H9 (cell line): ENCODE data around the gene SPEN. TPM values are rescaled to one million over a fixed set of nuclear protein-coding genes. Genes with fewer than 3 reads are reported as not detected.

Source experiments
- DNase-seq: peaks from one replicate; pipeline ENCODE4 v3.0.0-alpha.2; 2017
- H2AFZ ChIP-seq: one replicate; pipeline ENCODE4 v1.6.1; 2013; ENCODE audit warnings: mild to moderate bottlenecking, low read length, control low read depth, moderate library complexity
- H2AK5ac ChIP-seq: 2 replicates; pipeline ENCODE4 v1.6.1; 2013; ENCODE audit warnings: low read length, control low read depth, mixed read lengths; ENCODE audit not compliant: insufficient read length
- H2BK120ac ChIP-seq: one replicate; pipeline ENCODE4 v1.6.1; 2013; ENCODE audit warnings: low read depth, mild to moderate bottlenecking, low read length, control low read depth, inconsistent platforms; ENCODE audit not compliant: poor library complexity, severe bottlenecking
- H2BK12ac ChIP-seq: 2 replicates; pipeline ENCODE4 v1.6.1; 2013; ENCODE audit warnings: low read length, control low read depth, mixed read lengths, low read depth; ENCODE audit not compliant: insufficient read length
- H2BK15ac ChIP-seq: 2 replicates; pipeline ENCODE4 v1.6.1; 2013; ENCODE audit warnings: low read depth, low read length, control low read depth
- H2BK20ac ChIP-seq: one replicate; pipeline ENCODE4 v1.6.1; 2013; ENCODE audit warnings: low read depth, mild to moderate bottlenecking, low read length, control low read depth, inconsistent platforms; ENCODE audit not compliant: poor library complexity, severe bottlenecking
- H2BK5ac ChIP-seq: 2 replicates; pipeline ENCODE4 v1.6.1; 2013; ENCODE audit warnings: low read length, control low read depth, mixed read lengths; ENCODE audit not compliant: insufficient read length
- H3K14ac ChIP-seq: 2 replicates; pipeline ENCODE4 v1.6.1; 2013; ENCODE audit warnings: low read length, control low read depth; ENCODE audit not compliant: insufficient read depth
- H3K18ac ChIP-seq: 2 replicates; pipeline ENCODE4 v1.6.1; 2013; ENCODE audit warnings: low read depth, mild to moderate bottlenecking, mixed read lengths, low read length, control low read depth; ENCODE audit not compliant: insufficient read length
- H3K23ac ChIP-seq: 2 replicates; pipeline ENCODE4 v1.6.1; 2013; ENCODE audit warnings: low read length, control low read depth, mixed read lengths, low read depth; ENCODE audit not compliant: insufficient read length
- H3K23me2 ChIP-seq: 2 replicates; pipeline ENCODE4 v1.6.1; 2013; ENCODE audit warnings: low read depth, mild to moderate bottlenecking, mixed read lengths, low read length, control low read depth; ENCODE audit not compliant: insufficient read length, poor library complexity, severe bottlenecking
- H3K27ac ChIP-seq: 2 replicates; pipeline ENCODE4 v1.5.1; 2013; ENCODE audit warnings: low read length, control low read depth, mixed read lengths, low read depth; ENCODE audit not compliant: insufficient read length
- H3K27me3 ChIP-seq: 2 replicates; pipeline ENCODE4 v1.6.1; 2013; ENCODE audit warnings: low read length, control low read depth, inconsistent platforms; ENCODE audit not compliant: insufficient read depth
- H3K4ac ChIP-seq: 2 replicates; pipeline ENCODE4 v1.6.1; 2013; ENCODE audit warnings: low read depth, mild to moderate bottlenecking, control low read depth, inconsistent platforms, low read length, moderate library complexity
- H3K4me1 ChIP-seq: 2 replicates; pipeline ENCODE4 v1.6.1; 2013; ENCODE audit warnings: low read length, control low read depth, inconsistent platforms; ENCODE audit not compliant: insufficient read depth
- H3K4me2 ChIP-seq: 2 replicates; pipeline ENCODE4 v1.6.1; 2013; ENCODE audit warnings: low read length, control low read depth, mixed read lengths; ENCODE audit not compliant: insufficient read length, insufficient read depth
- H3K56ac ChIP-seq: 2 replicates; pipeline ENCODE4 v1.6.1; 2013; ENCODE audit warnings: low read depth, mild to moderate bottlenecking, mixed read lengths, low read length, control low read depth; ENCODE audit not compliant: insufficient read length
- H3K79me1 ChIP-seq: 2 replicates; pipeline ENCODE4 v1.6.1; 2013; ENCODE audit warnings: low read depth, mild to moderate bottlenecking, moderate library complexity, low read length, control low read depth, inconsistent platforms; ENCODE audit not compliant: insufficient read depth, poor library complexity, severe bottlenecking
- H3K79me2 ChIP-seq: 2 replicates; pipeline ENCODE4 v1.6.1; 2013; ENCODE audit warnings: low read length, control low read depth, inconsistent platforms; ENCODE audit not compliant: insufficient read depth
- H3K9ac ChIP-seq: 2 replicates; pipeline ENCODE4 v1.6.1; 2013; ENCODE audit warnings: low read length, control low read depth, mixed read lengths; ENCODE audit not compliant: insufficient read length; ENCODE audit errors: extremely low read depth
- H3K9me3 ChIP-seq: one replicate; pipeline ENCODE4 v1.6.1; 2013; ENCODE audit warnings: low read depth, low read length, inconsistent platforms; ENCODE audit not compliant: control insufficient read depth
- H3T11ph ChIP-seq: one replicate; pipeline ENCODE4 v1.6.1; 2013; ENCODE audit warnings: mild to moderate bottlenecking, low read length, control low read depth, inconsistent platforms
- H4K20me1 ChIP-seq: one replicate; pipeline ENCODE4 v1.6.1; 2013; ENCODE audit not compliant: control insufficient read depth, insufficient read length, insufficient read depth
- H4K5ac ChIP-seq: 2 replicates; pipeline ENCODE4 v1.6.1; 2013; ENCODE audit warnings: low read depth, mild to moderate bottlenecking, mixed read lengths, low read length, control low read depth; ENCODE audit not compliant: insufficient read length
- H4K8ac ChIP-seq: replicated peaks from 2 replicates; pipeline ENCODE4 v1.6.1; 2013; ENCODE audit warnings: low read length, control low read depth, mixed read lengths, low read depth; ENCODE audit not compliant: insufficient read length
- H4K91ac ChIP-seq: 2 replicates; pipeline ENCODE4 v1.6.1; 2013; ENCODE audit warnings: low read depth, mild to moderate bottlenecking, moderate library complexity, mixed read lengths, low read length, control low read depth; ENCODE audit not compliant: insufficient read length
- H3K27ac Mint-ChIP-seq, 3 experiments: 2 replicates in 2 of 3; 3 replicates in 1 of 3; pipeline ENCODE4 v1.8.0; 2020 to 2021; ENCODE audit warnings: mixed read lengths in 3 of 3, mild to moderate bottlenecking in 1 of 3, moderate library complexity in 1 of 3
- H3K27me3 Mint-ChIP-seq: 2 replicates; pipeline ENCODE4 v1.8.0; 2021; ENCODE audit warnings: low read depth, mild to moderate bottlenecking, moderate library complexity, mixed read lengths
- H3K36me3 Mint-ChIP-seq, 3 experiments: 2 replicates in 2 of 3; 3 replicates in 1 of 3; pipeline ENCODE4 v1.8.0; 2020 to 2021; ENCODE audit warnings: low read depth in 3 of 3, mixed read lengths in 3 of 3; ENCODE audit not compliant: insufficient read depth in 1 of 3
- H3K4me1 Mint-ChIP-seq, 2 experiments: 2 replicates each; pipeline ENCODE4 v1.8.0; 2020; ENCODE audit warnings: mixed read lengths in 2 of 2
- H3K4me3 Mint-ChIP-seq, 2 experiments: 2 replicates in 1 of 2; 3 replicates in 1 of 2; pipeline ENCODE4 v1.8.0; 2020 to 2021; ENCODE audit warnings: mild to moderate bottlenecking in 2 of 2, mixed read lengths in 2 of 2, moderate library complexity in 1 of 2
- H3K9me3 Mint-ChIP-seq, 2 experiments: 2 replicates in 1 of 2; 3 replicates in 1 of 2; pipeline ENCODE4 v1.8.0; 2020; ENCODE audit warnings: mild to moderate bottlenecking in 2 of 2, mixed read lengths in 2 of 2, moderate library complexity in 1 of 2
- WGBS: extraction: QIAGEN DNeasy Blood & Tissue Kit; methylation state at CpG from one replicate; pipeline ENCODE4 v1.1.7; 2013; ENCODE audit warnings: missing lambda C conversion rate, low lambda C conversion rate, mixed read lengths; ENCODE audit not compliant: insufficient read length; ENCODE audit errors: extremely low coverage; 5-methylcytosine and 5-hydroxymethylcytosine counted together
- total RNA-seq: library from RNA; stranded (reverse); gene quantifications from 2 replicates; pipeline ENCODE4 v1.2.1, GENCODE V29; 2021
- TF ChIP-seq, protein P1 (sequence below): fragments of 200-600 bp; sonication (generic); conservative IDR thresholded peaks from 3 replicates; pipeline ENCODE4 v1.8.0; 2021; ENCODE audit warnings: antibody characterized with exemption, mild to moderate bottlenecking

The SPEN gene
- total RNA-seq, 1 experiment from 2014 or later: 59.6 TPM

DNA sequence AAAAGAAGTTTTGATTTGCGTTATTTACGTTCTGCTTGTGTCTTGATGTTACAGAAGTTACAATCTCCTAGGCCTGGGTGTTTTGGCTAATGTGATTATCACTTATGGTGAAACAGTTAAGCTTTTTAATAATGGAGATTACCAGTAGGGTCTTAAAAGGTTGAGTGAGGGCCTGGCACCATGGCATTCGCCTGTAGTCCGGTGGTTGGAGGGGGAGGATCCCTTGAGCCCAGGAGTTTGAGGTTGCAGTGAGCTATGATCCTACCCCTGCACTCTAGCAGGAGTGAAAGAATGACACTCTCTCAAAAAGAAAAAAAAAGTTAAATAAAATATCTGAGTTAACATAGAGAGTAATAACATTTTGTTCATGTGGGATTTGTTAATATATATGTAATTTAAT lies 8.8 kb upstream of the SPEN start:
- TF ChIP-seq, protein P1, sequence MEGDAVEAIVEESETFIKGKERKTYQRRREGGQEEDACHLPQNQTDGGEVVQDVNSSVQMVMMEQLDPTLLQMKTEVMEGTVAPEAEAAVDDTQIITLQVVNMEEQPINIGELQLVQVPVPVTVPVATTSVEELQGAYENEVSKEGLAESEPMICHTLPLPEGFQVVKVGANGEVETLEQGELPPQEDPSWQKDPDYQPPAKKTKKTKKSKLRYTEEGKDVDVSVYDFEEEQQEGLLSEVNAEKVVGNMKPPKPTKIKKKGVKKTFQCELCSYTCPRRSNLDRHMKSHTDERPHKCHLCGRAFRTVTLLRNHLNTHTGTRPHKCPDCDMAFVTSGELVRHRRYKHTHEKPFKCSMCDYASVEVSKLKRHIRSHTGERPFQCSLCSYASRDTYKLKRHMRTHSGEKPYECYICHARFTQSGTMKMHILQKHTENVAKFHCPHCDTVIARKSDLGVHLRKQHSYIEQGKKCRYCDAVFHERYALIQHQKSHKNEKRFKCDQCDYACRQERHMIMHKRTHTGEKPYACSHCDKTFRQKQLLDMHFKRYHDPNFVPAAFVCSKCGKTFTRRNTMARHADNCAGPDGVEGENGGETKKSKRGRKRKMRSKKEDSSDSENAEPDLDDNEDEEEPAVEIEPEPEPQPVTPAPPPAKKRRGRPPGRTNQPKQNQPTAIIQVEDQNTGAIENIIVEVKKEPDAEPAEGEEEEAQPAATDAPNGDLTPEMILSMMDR: no peak
- DNase-seq: no peak
- H2AFZ ChIP-seq: no peak overlapping the region
- H3K79me2 ChIP-seq: no peaks in the 10 kb centered on the region
- no peak overlapping the region for H3K14ac ChIP-seq
- H4K20me1 ChIP-seq: no peaks in the 10 kb centered on the region
- H3K23ac ChIP-seq: no peak overlapping the region
- peaks cover 14% of the 10 kb centered on the region for H3K23me2 ChIP-seq
- no peaks in the 10 kb centered on the region for H3K9me3 Mint-ChIP-seq
- no peak overlapping the region for H3K27ac ChIP-seq
- no CpG with 5 or more reads among the region's 4 CpGs for WGBS
- H3K9ac ChIP-seq: no peak overlapping the region
- H3K18ac ChIP-seq: no peak overlapping the region
- no peaks in the 10 kb centered on the region; a peak in 1 of 7 replicates for H3K36me3 Mint-ChIP-seq
- H4K8ac ChIP-seq: no peak overlapping the region
- no peak overlapping the region for H4K5ac ChIP-seq
- no peaks in the 10 kb centered on the region for H3K79me1 ChIP-seq
- no peak overlapping the region for H3K4me3 Mint-ChIP-seq
- H4K91ac ChIP-seq: no peak overlapping the region
- H3K27me3 Mint-ChIP-seq: no peaks in the 10 kb centered on the region
- H2BK12ac ChIP-seq: no peak overlapping the region
- H3K4me2 ChIP-seq: no peak overlapping the region
- no peak overlapping the region for H2BK120ac ChIP-seq
- no peak overlapping the region for H2BK15ac ChIP-seq
- no peak overlapping the region for H3K56ac ChIP-seq
- H3T11ph ChIP-seq: no peak overlapping the region
- H2AK5ac ChIP-seq: no peak overlapping the region
- no peak overlapping the region for H2BK5ac ChIP-seq
- H3K4ac ChIP-seq: no peak overlapping the region
- H3K4me1 ChIP-seq: no peaks in the 10 kb centered on the region; the same call in 1 of the 2 replicates
- H3K4me1 Mint-ChIP-seq: peaks cover 8 to 12% of the 10 kb centered on the region in 2 experiments; a peak in 3 of 4 replicates
- no peaks in the 10 kb centered on the region for H3K27me3 ChIP-seq
- no peak overlapping the region for H2BK20ac ChIP-seq
- no peak overlapping the region for H3K27ac Mint-ChIP-seq
- no peaks in the 10 kb centered on the region for H3K9me3 ChIP-seq
